ENCODE data around the gene ALS2CL.

Gene ALS2CL

GRCh38 chr3:46675426-46675825 lies 18.1 kb downstream of the ALS2CL start:
- no peak for DNase-seq

- DNase-seq: peak; percentile 18
Observed at GRCh38 chr3:46674031-46674845, 19.2 kb downstream of the ALS2CL start.

GRCh38 chr3:46673151-46674030 lies 20.1 kb downstream of the ALS2CL start:
- DNase-seq: peak; percentile 24

GRCh38 chr3:46672349-46672695 lies 21.2 kb downstream of the ALS2CL start:
- peak; percentile 16 for DNase-seq

GRCh38 chr3:46671541-46672348 lies 21.7 kb downstream of the ALS2CL start:
- peak; percentile 23 for DNase-seq

GRCh38 chr3:46670891-46671427 lies 22.5 kb downstream of the ALS2CL start:
- peak; percentile 26 for DNase-seq

GRCh38 chr3:46670000-46670890 lies 23.2 kb downstream of the ALS2CL start:
- peak; percentile 8 for DNase-seq

GRCh38 chr3:46669191-46669999 lies 24.1 kb downstream of the ALS2CL start:
- peak; percentile 22 for DNase-seq

- peak; percentile 25 for DNase-seq
Observed at GRCh38 chr3:46668591-46668990, 24.9 kb downstream of the ALS2CL start.

GRCh38 chr3:46668116-46668515 lies 25.4 kb downstream of the ALS2CL start:
- no peak for DNase-seq

GRCh38 chr3:46667657-46668056 lies 25.8 kb downstream of the ALS2CL start:
- DNase-seq: peak; percentile 13

- peak; percentile 16 for DNase-seq
Observed at GRCh38 chr3:46667061-46667621, 26.3 kb downstream of the ALS2CL start.

GRCh38 chr3:46666453-46666845 lies 27.0 kb downstream of the ALS2CL start:
- DNase-seq: peak; percentile 9

GRCh38 chr3:46665763-46666452 lies 27.6 kb downstream of the ALS2CL start:
- DNase-seq: no peak

GRCh38 chr3:46664971-46665762 lies 28.3 kb downstream of the ALS2CL start:
- no peak for DNase-seq

GRCh38 chr3:46664188-46664970 lies 29.1 kb downstream of the ALS2CL start:
- DNase-seq: no peak

GRCh38 chr3:46663591-46664135 lies 29.8 kb downstream of the ALS2CL start:
- DNase-seq: no peak
